HepG2 (cell line): Measurements from ENCODE around the gene ZNF813. TPM values are rescaled to one million over a fixed set of nuclear protein-coding genes. Genes with fewer than 3 reads are reported as not detected.

ENCODE experiments used
- CHD4 ChIP-seq: fragments of 200-600 bp; sonication (generic); IDR thresholded peaks from 2 replicates; pipeline ENCODE4 v1.7.0; 2017; ENCODE audit warnings: mild to moderate bottlenecking, low read length, borderline replicate concordance
- DNMT1 ChIP-seq: sonication (generic); formaldehyde crosslinking; IDR thresholded peaks from 2 replicates; pipeline ENCODE4 v1.5.1; 2020; ENCODE audit warnings: mild to moderate bottlenecking, missing genetic modification reagents
- ETV6 ChIP-seq: sonication (generic); formaldehyde crosslinking; conservative IDR thresholded peaks from 2 replicates; pipeline ENCODE4 v1.4.0; 2020; ENCODE audit warnings: missing genetic modification reagents
- GATAD2A ChIP-seq: IDR thresholded peaks from 2 replicates; pipeline ENCODE4 v1.6.1; 2016
- HNF4G ChIP-seq, 2 experiments: sonication (generic) in 1 of 2; formaldehyde crosslinking in 1 of 2; IDR thresholded peaks; 2 replicates each; pipeline versions ENCODE4 v1.4.0 to v1.6.1; 2011 to 2020; ENCODE audit warnings: borderline replicate concordance in 2 of 2, low read depth in 2 of 2, mild to moderate bottlenecking in 2 of 2, low read length in 1 of 2, missing genetic modification reagents in 1 of 2, moderate library complexity in 1 of 2
- NFE2L1 ChIP-seq: sonication (generic); formaldehyde crosslinking; IDR thresholded peaks from 2 replicates; pipeline ENCODE4 v1.4.0; 2020; ENCODE audit warnings: missing genetic modification reagents, mild to moderate bottlenecking, borderline replicate concordance
- NR2F6 ChIP-seq, 2 experiments: IDR thresholded peaks; 2 replicates each; pipeline ENCODE4 v1.6.1; 2016; ENCODE audit warnings: antibody characterized with exemption in 1 of 2, mild to moderate bottlenecking in 1 of 2
- PBX2 ChIP-seq: IDR thresholded peaks from 2 replicates; pipeline ENCODE4 v1.6.1; 2016; ENCODE audit warnings: control low read depth
- POLR2G ChIP-seq: fragments of 200-400 bp; formaldehyde crosslinking; IDR thresholded peaks from 2 replicates; pipeline ENCODE4 v1.6.1; 2018; ENCODE audit warnings: mild to moderate bottlenecking, low read depth, low read length, moderate library complexity
- SETDB1 ChIP-seq: sonication (generic); formaldehyde crosslinking; IDR thresholded peaks from 2 replicates; pipeline ENCODE4 v1.5.1; 2020; ENCODE audit warnings: missing genetic modification reagents, mild to moderate bottlenecking, borderline replicate concordance
- SMAD1 ChIP-seq: sonication (generic); formaldehyde crosslinking; IDR thresholded peaks from 2 replicates; pipeline ENCODE4 v1.4.0; 2020; ENCODE audit warnings: missing genetic modification reagents, low read depth, mild to moderate bottlenecking, borderline replicate concordance
- SUZ12 ChIP-seq: fragments of 150-350 bp; IDR thresholded peaks from 2 replicates; pipeline ENCODE4 v1.6.1; 2014; ENCODE audit warnings: low read depth, low read length
- TBL1XR1 ChIP-seq: fragments of 150-350 bp; IDR thresholded peaks from 2 replicates; pipeline ENCODE4 v1.6.1; 2014; ENCODE audit warnings: borderline replicate concordance, low read length; ENCODE audit not compliant: partially characterized antibody
- ZBTB43 ChIP-seq: sonication (generic); formaldehyde crosslinking; conservative IDR thresholded peaks from 2 replicates; pipeline ENCODE4 v1.4.0; 2020; ENCODE audit warnings: missing genetic modification reagents
- ZFP1 ChIP-seq: IDR thresholded peaks from 2 replicates; pipeline ENCODE4 v1.6.1; 2016
- ZNF17 ChIP-seq: sonication (generic); formaldehyde crosslinking; IDR thresholded peaks from 2 replicates; pipeline ENCODE4 v1.5.0; 2020; ENCODE audit warnings: mild to moderate bottlenecking, missing genetic modification reagents
- ZNF230 ChIP-seq: sonication (generic); formaldehyde crosslinking; IDR thresholded peaks from 2 replicates; pipeline ENCODE4 v1.4.0; 2020; ENCODE audit warnings: mild to moderate bottlenecking, missing genetic modification reagents
- ZNF24 ChIP-seq: fragments of 450-650 bp; IDR thresholded peaks from 2 replicates; pipeline ENCODE4 v1.6.1; 2017; ENCODE audit warnings: antibody characterized with exemption, mild to moderate bottlenecking
- ZNF382 ChIP-seq: sonication (generic); formaldehyde crosslinking; IDR thresholded peaks from 2 replicates; pipeline ENCODE4 v1.5.0; 2020; ENCODE audit warnings: missing genetic modification reagents, mild to moderate bottlenecking, borderline replicate concordance
- ZNF547 ChIP-seq: sonication (generic); formaldehyde crosslinking; IDR thresholded peaks from 2 replicates; pipeline ENCODE4 v1.5.1; 2020; ENCODE audit warnings: mild to moderate bottlenecking, missing genetic modification reagents
- ZNF614 ChIP-seq: IDR thresholded peaks from 2 replicates; pipeline ENCODE4 v1.6.1; 2018; ENCODE audit warnings: missing biosample characterization, missing genetic modification reagents, inconsistent platforms, borderline replicate concordance
- ZNF639 ChIP-seq: conservative IDR thresholded peaks from 2 replicates; pipeline ENCODE4 v1.6.1; 2018; ENCODE audit warnings: missing genetic modification reagents
- ZNF768 ChIP-seq: sonication (generic); formaldehyde crosslinking; IDR thresholded peaks from 2 replicates; pipeline ENCODE4 v1.4.0; 2020; ENCODE audit warnings: missing genetic modification reagents
- polyA plus RNA-seq, 8 experiments: library from polyadenylated mRNA; depleted of rRNA in 3 of 8; stranded (reverse) in 7 of 8; unstranded in 1 of 8; fragments of >200 nt; fragmentation: Illumina TruSeq in 4 of 8; extraction: Trizol in 4 of 8; gene quantifications; 2 replicates each; pipeline versions ENCODE4 v1.2.1 to v1.2.3, GENCODE V29; 2011 to 2016; ENCODE audit warnings: low read depth in 4 of 8, missing spikeins in 1 of 8, mixed read lengths in 1 of 8; ENCODE audit not compliant: insufficient read depth in 1 of 8
- total RNA-seq, 5 experiments: library from RNA; depleted of rRNA; stranded (reverse); fragments of >200 nt; fragmentation: Illumina TruSeq; extraction: Trizol; gene quantifications; 2 replicates each; pipeline ENCODE4 v1.2.3, GENCODE V29; 2016; ENCODE audit warnings: low read depth in 1 of 5

The ZNF813 gene
- total and polyA plus RNA-seq, 2 of the 13 experiments (the other 11 are each of a cell fraction or from before 2014, with no cell fraction given) = 2.1 to 8.9 TPM

GRCh38 chr19:53537521-53538377, 70.2 kb downstream of the ZNF813 start, which contains the start of gene ZNF331 (continued):
- no peak for TF ChIP-seq SETDB1 (CRISPR knock-in tag)
- peak; percentile 63; the same call in 1 of the 2 replicates for TF ChIP-seq SMAD1 (CRISPR knock-in tag)
- TF ChIP-seq HNF4G (IDR thresholded peaks at IDR 0.05; ENCODE audit: borderline replicate concordance, low read depth, low read length) = no peak
- no peak for TF ChIP-seq HNF4G (CRISPR knock-in tag; IDR thresholded peaks at IDR 0.05; ENCODE audit: borderline replicate concordance, low read depth)
- no peak for TF ChIP-seq NFE2L1
- TF ChIP-seq CHD4 = no peak
- TF ChIP-seq TBL1XR1 = no peak
- TF ChIP-seq PBX2 (CRISPR knock-in tag) = no peak
- no peak for TF ChIP-seq ETV6 (CRISPR knock-in tag)
- no peak; the same call in 1 of the 2 replicates for TF ChIP-seq ZBTB43 (CRISPR knock-in tag)
- no peak for TF ChIP-seq NR2F6 (IDR thresholded peaks at IDR 0.05)
- TF ChIP-seq NR2F6 (CRISPR knock-in tag; IDR thresholded peaks at IDR 0.05) = 0 out of 2 replicates have a peak, but pooled peaks have one; percentile 7
- peak; percentile 73; the same call in 1 of the 2 replicates for TF ChIP-seq DNMT1
- TF ChIP-seq ZNF639 (CRISPR knock-in tag) = no peak
- peak; percentile 44; the same call in 1 of the 2 replicates for TF ChIP-seq ZNF768 (CRISPR knock-in tag)
- no peak for TF ChIP-seq ZNF614
- TF ChIP-seq ZNF24 = no peak
- TF ChIP-seq ZNF230 (CRISPR knock-in tag) = 0 out of 2 replicates have a peak, but pooled peaks have one; percentile 40
- TF ChIP-seq ZNF382 (CRISPR knock-in tag) = no peak
- peak; percentile 75; the same call in 1 of the 2 replicates for TF ChIP-seq ZNF547
- TF ChIP-seq ZFP1 (CRISPR knock-in tag) = no peak
- TF ChIP-seq SUZ12 = peak; percentile 34; the same call in 1 of the 2 replicates
- TF ChIP-seq GATAD2A (CRISPR knock-in tag) = no peak
- TF ChIP-seq POLR2G = no peak; the same call in 1 of the 2 replicates
- TF ChIP-seq ZNF17 (CRISPR knock-in tag) = no peak
